Hepatocyte (in vitro differentiated cells): ENCODE measurements around the gene XPNPEP2. TPM values are rescaled to one million over a fixed set of nuclear protein-coding genes. Genes with fewer than 3 reads are reported as not detected.

ENCODE experiments used
- DNase-seq: peaks from one replicate; pipeline ENCODE4 v3.0.0-alpha.2; 2016; ENCODE audit warnings: low spot score
- H2AFZ ChIP-seq: fragments of 200-600 bp; sonication (generic); 2 replicates; pipeline ENCODE4 v1.6.0; 2016; ENCODE audit warnings: antibody characterized with exemption, mild to moderate bottlenecking
- H3K27ac ChIP-seq: fragments of 200-600 bp; sonication (generic); 2 replicates; pipeline ENCODE4 v1.5.1; 2016; ENCODE audit warnings: mild to moderate bottlenecking
- H3K27me3 ChIP-seq: fragments of 200-600 bp; sonication (generic); 2 replicates; pipeline ENCODE4 v1.6.1; 2016
- H3K36me3 ChIP-seq: fragments of 200-600 bp; sonication (generic); replicated peaks from 2 replicates; pipeline ENCODE4 v1.5.1; 2016; ENCODE audit warnings: low read depth; ENCODE audit not compliant: insufficient read depth
- H3K4me1 ChIP-seq: fragments of 200-600 bp; sonication (generic); 2 replicates; pipeline ENCODE4 v1.5.1; 2016; ENCODE audit warnings: mild to moderate bottlenecking, moderate library complexity; ENCODE audit not compliant: insufficient read depth
- H3K4me2 ChIP-seq: fragments of 200-600 bp; sonication (generic); 2 replicates; pipeline ENCODE4 v1.6.0; 2016
- H3K4me3 ChIP-seq: fragments of 200-600 bp; sonication (generic); 2 replicates; pipeline ENCODE4 v1.5.1; 2016; ENCODE audit warnings: mild to moderate bottlenecking
- H3K79me2 ChIP-seq: fragments of 200-600 bp; sonication (generic); 2 replicates; pipeline ENCODE4 v1.6.0; 2017; ENCODE audit warnings: mild to moderate bottlenecking
- H3K9me2 ChIP-seq: fragments of 200-600 bp; sonication (generic); replicated peaks from 2 replicates; pipeline ENCODE4 v1.6.0; 2017; ENCODE audit warnings: mild to moderate bottlenecking; ENCODE audit not compliant: insufficient read depth
- H3K9me3 ChIP-seq: fragments of 200-600 bp; sonication (generic); 2 replicates; pipeline ENCODE4 v1.5.1; 2016; ENCODE audit warnings: low read depth, mild to moderate bottlenecking
- H4K20me1 ChIP-seq: fragments of 200-600 bp; sonication (generic); 2 replicates; pipeline ENCODE4 v1.6.0; 2016; ENCODE audit warnings: mild to moderate bottlenecking; ENCODE audit not compliant: insufficient read depth, poor library complexity, severe bottlenecking
- CTCF ChIP-seq: fragments of 200-600 bp; sonication (generic); IDR thresholded peaks from 2 replicates; pipeline ENCODE4 v1.5.1; 2016; ENCODE audit warnings: antibody characterized with exemption, mild to moderate bottlenecking; ENCODE audit not compliant: poor library complexity
- EZH2 ChIP-seq: fragments of 200-600 bp; sonication (generic); IDR thresholded peaks from 2 replicates; pipeline ENCODE4 v1.6.1; 2016; ENCODE audit warnings: antibody characterized with exemption, mild to moderate bottlenecking, borderline replicate concordance
- EZH2phosphoT487 ChIP-seq: fragments of 200-600 bp; sonication (generic); IDR thresholded peaks from one replicate; pipeline ENCODE4 v1.6.1; 2018; ENCODE audit warnings: antibody characterized with exemption, mild to moderate bottlenecking, low read depth, moderate library complexity; ENCODE audit not compliant: unreplicated experiment, severe bottlenecking
- WGBS: methylation state at CpG from one replicate; pipeline ENCODE4 v1.1.6; 2016; ENCODE audit warnings: low lambda C conversion rate; ENCODE audit errors: missing lambda C conversion rate; 5-methylcytosine and 5-hydroxymethylcytosine counted together
- polyA plus RNA-seq: library from polyadenylated mRNA; unstranded; fragments of >200 nt; fragmentation: Nextera tagmentation; extraction: Ambion mirVana; gene quantifications from 2 replicates; pipeline ENCODE4 v1.2.1, GENCODE V29; 2016
- small RNA-seq: library from RNA; depleted of rRNA; stranded (forward); fragments of <200 nt; gene quantifications from one replicate; pipeline ENCODE3, GENCODE V24; 2014
- total RNA-seq: library from RNA; depleted of rRNA; stranded (reverse); fragments of >200 nt; gene quantifications from 2 replicates; pipeline ENCODE4 v1.2.3, GENCODE V29; 2014

The XPNPEP2 gene
- total and polyA plus RNA-seq, 2 experiments from 2014 or later = 21.9 to 23.1 TPM

- Histone ChIP-seq H3K4me1 (no peaks in the 10 kb centered on the region), H3K9me2 (no peaks in the 10 kb centered on the region), H3K4me2 (no peak overlapping the region), H3K27me3 (no peaks in the 10 kb centered on the region), H3K27ac (no peak overlapping the region), H3K36me3 (no peaks in the 10 kb centered on the region), H3K9me3 (no peaks in the 10 kb centered on the region), H4K20me1 (no peaks in the 10 kb centered on the region), H3K4me3 (no peak overlapping the region), H2AFZ (no peak overlapping the region), H3K79me2 (no peaks in the 10 kb centered on the region)
- 78% methylated on average over 2 of the region's 2 CpGs for WGBS
- TF ChIP-seq EZH2 (no peak), EZH2phosphoT487 (no peak), CTCF (no peak)
- DNase-seq = no peak
These were observed 79.3 kb downstream of the XPNPEP2 start for GRCh38 chrX:129818123-129818522.

Small RNA genes lying within 50 kb of the gene (small RNA-seq; reads per million reads assigned to genes)
- gene RF00017 = not detected

Other genes starting within 250 kb of the XPNPEP2 start
- gene SMARCA1, start 215.5 kb upstream of the XPNPEP2 start, total RNA-seq = 118 and 119 TPM in 2 replicates
- gene SMARCA1, start 215.5 kb upstream of the XPNPEP2 start, polyA plus RNA-seq = 66.7 and 69.0 TPM in 2 replicates
- gene OCRL, start 198.7 kb upstream of the XPNPEP2 start, total RNA-seq = 18.4 and 21.6 TPM in 2 replicates
- gene OCRL, start 198.7 kb upstream of the XPNPEP2 start, polyA plus RNA-seq = 10.5 and 11.2 TPM in 2 replicates
- gene APLN, start 84.0 kb upstream of the XPNPEP2 start, total RNA-seq = 0.16 and 0.30 TPM in 2 replicates
- gene APLN, start 84.0 kb upstream of the XPNPEP2 start, polyA plus RNA-seq = 0.30 and 0.92 TPM in 2 replicates
- 0.67 and 0.76 TPM in 2 replicates for gene SASH3, start 41.0 kb downstream of the XPNPEP2 start, total RNA-seq
- 0.31 and 0.96 TPM in 2 replicates for gene SASH3, start 41.0 kb downstream of the XPNPEP2 start, polyA plus RNA-seq
- gene ZDHHC9, start 104.9 kb downstream of the XPNPEP2 start, total RNA-seq = 48.6 and 49.8 TPM in 2 replicates
- 48.6 and 49.9 TPM in 2 replicates for gene ZDHHC9, start 104.9 kb downstream of the XPNPEP2 start, polyA plus RNA-seq
- 11.4 and 13.1 TPM in 2 replicates for gene UTP14A, start 167.2 kb downstream of the XPNPEP2 start, total RNA-seq
- gene UTP14A, start 167.2 kb downstream of the XPNPEP2 start, polyA plus RNA-seq = 8.7 and 10.5 TPM in 2 replicates
- 3.0 and 3.4 TPM in 2 replicates for gene BCORL1, start 243.7 kb downstream of the XPNPEP2 start, total RNA-seq
- 8.0 and 9.2 TPM in 2 replicates for gene BCORL1, start 243.7 kb downstream of the XPNPEP2 start, polyA plus RNA-seq